DOHH2 (cell line): ENCODE data around the gene TTC33.

Experiments
- EZH2phosphoT487 ChIP-seq: fragments of 200-600 bp; sonication (generic); IDR thresholded peaks from 2 replicates; pipeline ENCODE4 v1.6.1; 2017; ENCODE audit warnings: borderline replicate concordance, mild to moderate bottlenecking, antibody characterized with exemption, low read length, moderate library complexity, mixed read lengths
- TF ChIP-seq, protein P1 (sequence below): fragments of 200-600 bp; sonication (generic); IDR thresholded peaks from one replicate; pipeline ENCODE4 v1.5.1; 2014; ENCODE audit warnings: antibody characterized with exemption, mild to moderate bottlenecking, low read depth, low read length; ENCODE audit not compliant: poor library complexity, severe bottlenecking

DNA sequence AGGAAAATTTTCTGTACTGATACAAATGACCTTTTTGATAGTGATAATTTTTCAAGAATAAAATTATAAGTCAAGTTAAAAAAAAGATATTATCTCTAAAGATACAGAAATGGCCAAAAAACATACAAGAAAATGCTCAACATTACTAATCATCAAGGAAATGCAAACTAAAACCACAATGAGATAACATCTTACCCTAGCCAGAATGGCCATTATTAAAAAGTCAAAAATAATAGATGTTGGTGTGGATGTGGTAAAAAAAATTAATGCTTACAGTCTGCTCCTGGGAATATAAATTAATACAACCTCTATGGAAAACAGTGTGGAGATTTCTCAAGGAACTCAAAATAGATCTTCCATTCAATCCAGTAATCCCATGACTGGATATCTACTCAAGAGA is 99.0 kb downstream of the TTC33 start:
- TF ChIP-seq, protein P1, sequence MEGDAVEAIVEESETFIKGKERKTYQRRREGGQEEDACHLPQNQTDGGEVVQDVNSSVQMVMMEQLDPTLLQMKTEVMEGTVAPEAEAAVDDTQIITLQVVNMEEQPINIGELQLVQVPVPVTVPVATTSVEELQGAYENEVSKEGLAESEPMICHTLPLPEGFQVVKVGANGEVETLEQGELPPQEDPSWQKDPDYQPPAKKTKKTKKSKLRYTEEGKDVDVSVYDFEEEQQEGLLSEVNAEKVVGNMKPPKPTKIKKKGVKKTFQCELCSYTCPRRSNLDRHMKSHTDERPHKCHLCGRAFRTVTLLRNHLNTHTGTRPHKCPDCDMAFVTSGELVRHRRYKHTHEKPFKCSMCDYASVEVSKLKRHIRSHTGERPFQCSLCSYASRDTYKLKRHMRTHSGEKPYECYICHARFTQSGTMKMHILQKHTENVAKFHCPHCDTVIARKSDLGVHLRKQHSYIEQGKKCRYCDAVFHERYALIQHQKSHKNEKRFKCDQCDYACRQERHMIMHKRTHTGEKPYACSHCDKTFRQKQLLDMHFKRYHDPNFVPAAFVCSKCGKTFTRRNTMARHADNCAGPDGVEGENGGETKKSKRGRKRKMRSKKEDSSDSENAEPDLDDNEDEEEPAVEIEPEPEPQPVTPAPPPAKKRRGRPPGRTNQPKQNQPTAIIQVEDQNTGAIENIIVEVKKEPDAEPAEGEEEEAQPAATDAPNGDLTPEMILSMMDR: no peak
- no peak for TF ChIP-seq EZH2phosphoT487
